Smooth muscle cell (in vitro differentiated cells): ENCODE results near the gene CUEDC1. TPM values are rescaled to one million over a fixed set of nuclear protein-coding genes. Genes with fewer than 3 reads are reported as not detected.

ENCODE experiments used
- DNase-seq: peaks from one replicate; lab custom pipeline; 2025; ENCODE audit not compliant: unreplicated experiment; lab: John Stamatoyannopoulos, UW
- H2AFZ ChIP-seq: fragments of 200-600 bp; sonication (generic); 2 replicates; pipeline ENCODE4 v1.6.0; 2016; ENCODE audit warnings: antibody characterized with exemption, low read depth, mild to moderate bottlenecking
- H3F3A ChIP-seq: fragments of 200-600 bp; sonication (generic); 2 replicates; pipeline ENCODE4 v1.6.0; 2017; ENCODE audit warnings: antibody characterized with exemption, low read depth
- H3K27ac ChIP-seq: fragments of 200-600 bp; sonication (generic); 2 replicates; pipeline ENCODE4 v1.5.1; 2016; ENCODE audit warnings: low read depth, mild to moderate bottlenecking
- H3K27me3 ChIP-seq: fragments of 200-600 bp; sonication (generic); 2 replicates; pipeline ENCODE4 v1.6.1; 2016; ENCODE audit warnings: low read depth, mild to moderate bottlenecking
- H3K36me3 ChIP-seq: fragments of 200-600 bp; sonication (generic); 2 replicates; pipeline ENCODE4 v1.5.1; 2016; ENCODE audit warnings: low read depth
- H3K4me1 ChIP-seq: fragments of 200-600 bp; sonication (generic); 2 replicates; pipeline ENCODE4 v1.5.1; 2016; ENCODE audit warnings: low read depth
- H3K4me2 ChIP-seq: fragments of 200-600 bp; sonication (generic); 2 replicates; pipeline ENCODE4 v1.6.0; 2016; ENCODE audit warnings: mild to moderate bottlenecking
- H3K4me3 ChIP-seq: fragments of 200-600 bp; sonication (generic); 2 replicates; pipeline ENCODE4 v1.5.1; 2016; ENCODE audit warnings: mild to moderate bottlenecking
- H3K79me2 ChIP-seq: fragments of 200-600 bp; sonication (generic); 2 replicates; pipeline ENCODE4 v1.6.0; 2016; ENCODE audit warnings: low read depth, mild to moderate bottlenecking
- H3K9ac ChIP-seq: fragments of 200-600 bp; sonication (generic); 2 replicates; pipeline ENCODE4 v1.6.0; 2016; ENCODE audit warnings: low read depth
- H3K9me3 ChIP-seq: fragments of 200-600 bp; sonication (generic); replicated peaks from 2 replicates; pipeline ENCODE4 v1.5.1; 2016; ENCODE audit warnings: low read depth
- H4K20me1 ChIP-seq: fragments of 200-600 bp; sonication (generic); 2 replicates; pipeline ENCODE4 v1.6.0; 2016; ENCODE audit warnings: low read depth
- CTCF ChIP-seq: fragments of 200-600 bp; sonication (generic); IDR thresholded peaks from 2 replicates; pipeline ENCODE4 v1.5.1; 2017; ENCODE audit warnings: borderline replicate concordance, mild to moderate bottlenecking, antibody characterized with exemption; ENCODE audit not compliant: insufficient read depth, poor library complexity, severe bottlenecking
- WGBS: methylation state at CpG from one replicate; pipeline ENCODE4 v1.1.7; 2016; ENCODE audit warnings: low lambda C conversion rate; 5-methylcytosine and 5-hydroxymethylcytosine counted together
- polyA plus RNA-seq: library from polyadenylated mRNA; unstranded; fragments of >200 nt; fragmentation: Nextera tagmentation; extraction: Ambion mirVana; gene quantifications from 2 replicates; pipeline ENCODE4 v1.2.1, GENCODE V29; 2016
- total RNA-seq: library from RNA; depleted of rRNA; stranded (reverse); fragments of >200 nt; gene quantifications from 2 replicates; pipeline ENCODE4 v1.2.3, GENCODE V29; 2014

The CUEDC1 gene
- total and polyA plus RNA-seq, 2 experiments from 2014 or later, result 11.1 to 11.7 TPM

DNA sequence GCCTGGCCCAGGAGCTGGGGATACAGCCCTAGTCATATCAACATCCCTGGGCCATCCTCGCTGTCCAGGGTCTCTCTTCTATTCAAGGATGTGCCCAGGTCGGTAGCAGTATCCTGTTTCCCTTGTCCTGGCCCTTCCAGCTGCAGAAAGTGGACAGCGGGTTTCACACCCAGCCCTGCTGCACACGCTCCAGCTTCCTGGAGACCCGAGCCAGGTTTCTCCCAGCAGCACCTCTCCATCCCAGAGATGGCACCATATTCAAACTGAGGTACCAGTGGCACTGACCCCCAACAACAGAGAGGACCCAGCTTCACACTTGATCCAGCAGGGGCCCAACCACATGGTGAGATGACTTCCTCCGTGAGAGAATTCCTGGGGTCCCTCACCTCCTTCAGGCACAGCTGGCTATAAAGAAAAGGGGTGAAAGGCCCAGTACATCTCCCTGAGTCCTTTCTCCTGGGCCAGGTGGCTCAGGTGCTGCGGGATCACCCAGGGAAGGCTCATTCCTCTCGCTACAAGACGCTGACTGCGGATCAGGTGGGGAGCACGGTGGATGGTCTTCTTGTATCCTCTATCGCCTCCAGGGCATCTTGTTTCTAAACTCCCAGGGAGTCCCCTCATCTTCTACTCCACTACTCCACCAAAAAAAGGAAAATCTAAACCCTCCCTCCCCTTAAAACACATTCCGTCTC, 1.4 kb downstream of the CUEDC1 start:
- Histone ChIP-seq H3K27ac (peak overlapping the region; percentile 59), H3K36me3 (no peaks in the 10 kb centered on the region), H3F3A (peaks cover 42% of the 10 kb centered on the region), H3K9ac (peak overlapping the region; percentile 73), H4K20me1 (peaks cover 25% of the 10 kb centered on the region), H3K27me3 (no peaks in the 10 kb centered on the region), H3K4me3 (peak overlapping the region; percentile 75), H2AFZ (no peak overlapping the region), H3K4me2 (peak overlapping the region; percentile 93), H3K9me3 (no peaks in the 10 kb centered on the region), H3K79me2 (peaks cover 20% of the 10 kb centered on the region), H3K4me1 (peaks cover 30% of the 10 kb centered on the region)
- DNase-seq, result no peak
- WGBS, result 59% methylated on average over 13 of the region's 13 CpGs
- no peak for TF ChIP-seq CTCF

DNA sequence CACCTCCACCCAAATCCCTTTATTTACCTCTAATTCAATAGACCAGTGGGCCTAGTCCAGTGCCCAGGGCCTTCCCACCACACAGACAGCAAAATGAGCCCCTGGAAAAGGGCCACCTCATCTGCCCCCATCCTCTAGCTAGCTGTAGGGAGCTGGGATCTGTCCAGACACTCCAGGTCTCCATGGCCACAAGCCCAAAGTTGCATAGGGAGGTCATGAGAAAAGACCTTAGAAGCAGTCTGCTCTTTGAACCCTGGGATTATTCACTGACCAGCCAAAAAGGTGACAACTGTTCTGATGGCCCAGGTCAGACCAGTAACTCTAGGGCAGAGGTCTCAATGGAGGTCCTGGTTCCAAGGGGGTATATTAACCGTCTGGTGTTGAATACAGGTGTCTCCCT, 2.0 kb downstream of the CUEDC1 start:
- DNase-seq, result no peak
- Histone ChIP-seq H2AFZ (no peak overlapping the region), H3K79me2 (peaks cover 20% of the 10 kb centered on the region), H3F3A (peaks cover 45% of the 10 kb centered on the region), H3K4me3 (no peak overlapping the region), H4K20me1 (peaks cover 25% of the 10 kb centered on the region), H3K27ac (no peak overlapping the region), H3K4me1 (peaks cover 34% of the 10 kb centered on the region), H3K36me3 (no peaks in the 10 kb centered on the region), H3K4me2 (peak overlapping the region; percentile 59), H3K27me3 (no peaks in the 10 kb centered on the region), H3K9me3 (no peaks in the 10 kb centered on the region), H3K9ac (no peak overlapping the region)
- WGBS, result 94% methylated on average over 1 of the region's 1 CpG
- TF ChIP-seq CTCF, result no peak

GRCh38 chr17:57949649-57950048, 5.6 kb downstream of the CUEDC1 start:
- no peaks in the 10 kb centered on the region for H3K9me3 ChIP-seq
- H3K79me2 ChIP-seq, result peaks cover 23% of the 10 kb centered on the region
- H3F3A ChIP-seq, result peaks cover 51% of the 10 kb centered on the region
- DNase-seq, result no peak
- peak overlapping the region; percentile 36 for H3K4me2 ChIP-seq
- peaks cover 47% of the 10 kb centered on the region for H3K4me1 ChIP-seq
- 84% methylated on average over 5 of the region's 5 CpGs for WGBS
- H3K27me3 ChIP-seq, result no peaks in the 10 kb centered on the region
- H3K4me3 ChIP-seq, result no peak overlapping the region
- H2AFZ ChIP-seq, result no peak overlapping the region
- H4K20me1 ChIP-seq, result peaks cover 35% of the 10 kb centered on the region
- no peak for TF ChIP-seq CTCF
- H3K36me3 ChIP-seq, result no peaks in the 10 kb centered on the region
- H3K9ac ChIP-seq, result no peak overlapping the region
- H3K27ac ChIP-seq, result peak overlapping the region; percentile 94
